ENCODE measurements around the gene MSRB3.

Gene MSRB3

GRCh38 chr12:65368055-65368454 is 89.6 kb downstream of the MSRB3 start:
- TF ChIP-seq CTCF (IDR thresholded peaks at IDR 0.05; ENCODE audit: low read depth, low read length) = no peak
- no peak for DNase-seq (ENCODE audit: low read depth in 2 of 2)
- H3K4me3 ChIP-seq (replicated peaks in 1 of 2; ENCODE audit: low read depth in 2 of 2, low read length in 2 of 2) = no peak overlapping the region

GRCh38 chr12:65372574-65372973 is 94.1 kb downstream of the MSRB3 start:
- TF ChIP-seq CTCF (IDR thresholded peaks at IDR 0.05; ENCODE audit: low read depth, low read length) = no peak
- H3K4me3 ChIP-seq (replicated peaks in 1 of 2; ENCODE audit: low read depth in 2 of 2, low read length in 2 of 2) = no peak overlapping the region
- DNase-seq (ENCODE audit: low read depth in 2 of 2) = no peak

GRCh38 chr12:65384240-65384639 is 105.8 kb downstream of the MSRB3 start:
- TF ChIP-seq CTCF (IDR thresholded peaks at IDR 0.05; ENCODE audit: low read depth, low read length) = no peak
- no peak for DNase-seq (ENCODE audit: low read depth in 2 of 2)
- H3K4me3 ChIP-seq (replicated peaks in 1 of 2; ENCODE audit: low read depth in 2 of 2, low read length in 2 of 2) = no peak overlapping the region

- H3K4me3 ChIP-seq (replicated peaks in 1 of 2; ENCODE audit: low read depth in 2 of 2, low read length in 2 of 2) = no peak overlapping the region
- no peak for TF ChIP-seq CTCF (IDR thresholded peaks at IDR 0.05; ENCODE audit: low read depth, low read length)
- DNase-seq (ENCODE audit: low read depth in 2 of 2) = no peak
These were observed 108.9 kb downstream of the MSRB3 start for GRCh38 chr12:65387396-65387795.

- H3K4me3 ChIP-seq (replicated peaks in 1 of 2; ENCODE audit: low read depth in 2 of 2, low read length in 2 of 2) = no peak overlapping the region
- no peak for DNase-seq (ENCODE audit: low read depth in 2 of 2)
- no peak for TF ChIP-seq CTCF (IDR thresholded peaks at IDR 0.05; ENCODE audit: low read depth, low read length)
These were observed 111.0 kb downstream of the MSRB3 start for GRCh38 chr12:65389436-65389835.

GRCh38 chr12:65391711-65392110 is 113.2 kb downstream of the MSRB3 start:
- H3K4me3 ChIP-seq (replicated peaks in 1 of 2; ENCODE audit: low read depth in 2 of 2, low read length in 2 of 2) = no peak overlapping the region
- no peak for DNase-seq (ENCODE audit: low read depth in 2 of 2)
- TF ChIP-seq CTCF (IDR thresholded peaks at IDR 0.05; ENCODE audit: low read depth, low read length) = no peak

- H3K4me3 ChIP-seq (replicated peaks in 1 of 2; ENCODE audit: low read depth in 2 of 2, low read length in 2 of 2) = no peak overlapping the region
- DNase-seq (ENCODE audit: low read depth in 2 of 2) = no peak
- TF ChIP-seq CTCF (IDR thresholded peaks at IDR 0.05; ENCODE audit: low read depth, low read length) = no peak
These were observed 114.0 kb downstream of the MSRB3 start for GRCh38 chr12:65392491-65392890.
